IMR-90 (cell line): Measurements from ENCODE around the gene C16orf87. TPM values are rescaled to one million over a fixed set of nuclear protein-coding genes. Genes with fewer than 3 reads are reported as not detected.
A peak's percentile ranks its signal among the peaks of the same experiment; 100 is the strongest.

Experiments used
- ATAC-seq: fragments of 200-7000 bp; cut with Tn5 transposase; 2 replicates; pipeline ENCODE4 v1.9.1; 2020; ENCODE audit warnings: low read depth, mild to moderate bottlenecking, moderate library complexity
- BruUV-seq: library from RNA; stranded (reverse); fragments of 400-500 nt; replicated peaks from 2 replicates; lab custom pipeline; 2021; lab: Mats Ljungman, UMichigan
- CTCF ChIA-PET: fragments of 300-600 bp; formaldehyde crosslinking; extraction: SDS; loops from one replicate; lab custom pipeline; 2021; ENCODE audit warnings: antibody characterized with exemption; lab: Yijun Ruan, JAX
- POLR2A ChIA-PET: fragments of 300-600 bp; sonication (Branson Sonifier 250); formaldehyde crosslinking; loops from one replicate; lab custom pipeline; 2022; ENCODE audit warnings: antibody characterized with exemption; ENCODE audit not compliant: unreplicated experiment; lab: Charles Lee
- DNase-seq: peaks from one replicate; pipeline ENCODE4 v3.0.0; 2013
- H2AFZ ChIP-seq: replicated peaks from 2 replicates; pipeline ENCODE3; 2013; ENCODE audit warnings: low read length, mild to moderate bottlenecking; ENCODE audit not compliant: poor library complexity
- H2AK5ac ChIP-seq: 2 replicates; pipeline ENCODE4 v1.6.1; 2013; ENCODE audit warnings: low read depth, low read length, inconsistent platforms
- H2AK9ac ChIP-seq: replicated peaks from 2 replicates; pipeline ENCODE3; 2013; ENCODE audit warnings: mild to moderate bottlenecking, low read depth, low read length, moderate library complexity; ENCODE audit not compliant: poor library complexity
- H2BK120ac ChIP-seq: 2 replicates; pipeline ENCODE4 v1.6.1; 2013; ENCODE audit warnings: low read depth, low read length, inconsistent platforms
- H2BK15ac ChIP-seq: 3 replicates; pipeline ENCODE4 v1.6.1; 2013; ENCODE audit warnings: low read depth, low read length, inconsistent platforms
- H2BK20ac ChIP-seq: 2 replicates; pipeline ENCODE4 v1.6.1; 2013; ENCODE audit warnings: low read depth, mild to moderate bottlenecking, inconsistent platforms, low read length, moderate library complexity
- H2BK5ac ChIP-seq: 2 replicates; pipeline ENCODE4 v1.6.1; 2013; ENCODE audit warnings: mild to moderate bottlenecking, low read depth, low read length, inconsistent platforms; ENCODE audit not compliant: poor library complexity, severe bottlenecking
- H3K14ac ChIP-seq: replicated peaks from 2 replicates; pipeline ENCODE4 v1.6.1; 2013; ENCODE audit warnings: low read depth, low read length, inconsistent platforms
- H3K18ac ChIP-seq: 2 replicates; pipeline ENCODE4 v1.6.1; 2013; ENCODE audit warnings: low read depth, low read length, control low read depth
- H3K23ac ChIP-seq: 2 replicates; pipeline ENCODE4 v1.6.1; 2013; ENCODE audit warnings: low read depth, low read length, inconsistent platforms
- H3K27ac ChIP-seq: 2 replicates; pipeline ENCODE4 v1.5.1; 2013; ENCODE audit warnings: mild to moderate bottlenecking, control low read depth, low read length; ENCODE audit not compliant: insufficient read depth
- H3K27me3 ChIP-seq: 2 replicates; pipeline ENCODE4 v1.6.1; 2013; ENCODE audit warnings: low read length; ENCODE audit not compliant: control insufficient read depth, insufficient read depth
- H3K36me3 ChIP-seq: 2 replicates; pipeline ENCODE4 v1.6.1; 2013; ENCODE audit warnings: low read length, mixed read lengths; ENCODE audit not compliant: control insufficient read depth, insufficient read depth
- H3K4ac ChIP-seq: 2 replicates; pipeline ENCODE4 v1.6.1; 2013; ENCODE audit warnings: low read depth, low read length, inconsistent platforms
- H3K4me1 ChIP-seq: 2 replicates; pipeline ENCODE4 v1.6.1; 2013; ENCODE audit warnings: low read length, mixed read lengths; ENCODE audit not compliant: control insufficient read depth, insufficient read depth
- H3K4me2 ChIP-seq: 2 replicates; pipeline ENCODE4 v1.6.1; 2013; ENCODE audit warnings: low read depth, mild to moderate bottlenecking, control low read depth, low read length, moderate library complexity
- H3K4me3 ChIP-seq: 2 replicates; pipeline ENCODE4 v1.5.1; 2013; ENCODE audit warnings: low read depth, mild to moderate bottlenecking, control low read depth, low read length, moderate library complexity; ENCODE audit not compliant: insufficient read depth
- H3K56ac ChIP-seq: 2 replicates; pipeline ENCODE4 v1.6.1; 2013; ENCODE audit warnings: low read length, inconsistent platforms; ENCODE audit not compliant: insufficient read depth; ENCODE audit errors: extremely low read depth
- H3K79me1 ChIP-seq, 2 experiments: 2 replicates each; pipeline ENCODE4 v1.6.1; 2013; ENCODE audit warnings: low read length in 2 of 2, inconsistent platforms in 1 of 2, low read depth in 1 of 2
- H3K9ac ChIP-seq: 2 replicates; pipeline ENCODE4 v1.6.1; 2013; ENCODE audit warnings: low read depth, low read length, control low read depth
- H3K9me1 ChIP-seq: 2 replicates; pipeline ENCODE4 v1.6.1; 2013; ENCODE audit warnings: low read length, inconsistent platforms; ENCODE audit not compliant: insufficient read depth
- H3K9me3 ChIP-seq: 2 replicates; pipeline ENCODE4 v1.6.1; 2013; ENCODE audit warnings: low read length; ENCODE audit not compliant: control insufficient read depth, insufficient read depth
- H4K20me1 ChIP-seq: 2 replicates; pipeline ENCODE4 v1.6.1; 2013; ENCODE audit warnings: low read length, inconsistent platforms; ENCODE audit not compliant: insufficient read depth
- H4K5ac ChIP-seq: 2 replicates; pipeline ENCODE4 v1.6.1; 2013; ENCODE audit warnings: mild to moderate bottlenecking, low read depth, low read length, control low read depth
- H4K8ac ChIP-seq, 2 experiments: 2 replicates each; pipeline ENCODE4 v1.6.1; 2013; ENCODE audit warnings: low read depth in 2 of 2, low read length in 2 of 2, control low read depth in 1 of 2, inconsistent platforms in 1 of 2
- H4K91ac ChIP-seq: 2 replicates; pipeline ENCODE4 v1.6.1; 2013; ENCODE audit warnings: low read depth, low read length, inconsistent platforms; ENCODE audit not compliant: insufficient read depth
- BHLHE40 ChIP-seq: fragments of 150-350 bp; IDR thresholded peaks from 2 replicates; pipeline ENCODE4 v1.6.1; 2016; ENCODE audit warnings: mild to moderate bottlenecking, low read depth, low read length
- CHD1 ChIP-seq: IDR thresholded peaks from 2 replicates; pipeline ENCODE4 v1.6.1; 2012; ENCODE audit warnings: low read depth, low read length, improper control_type of control experiment
- NFE2L2 ChIP-seq: fragments of 150-350 bp; IDR thresholded peaks from 2 replicates; pipeline ENCODE4 v1.6.1; 2016; ENCODE audit warnings: low read depth, mild to moderate bottlenecking, low read length
- WGBS, 2 experiments: methylation state at CpG; one replicate each; pipeline versions ENCODE4 v1.1.5 to v1.1.7; 2013; ENCODE audit warnings: missing lambda C conversion rate in 2 of 2; ENCODE audit not compliant: insufficient read length in 1 of 2; ENCODE audit errors: extremely low coverage in 2 of 2; 5-methylcytosine and 5-hydroxymethylcytosine counted together
- dilution Hi-C: fragments of 300-500 bp; cut with HindIII; formaldehyde crosslinking; loops from one replicate; pipeline ENCODE4 v1.14.3; 2018; ENCODE audit warnings: low sequenced_read_pairs; ENCODE audit not compliant: unreplicated experiment
- in situ Hi-C: fragments of 300-500 bp; cut with MboI; formaldehyde crosslinking; loops from 3 replicates; pipeline ENCODE4 v1.14.3; 2019; ENCODE audit warnings: low sequenced_read_pairs, inconsistent platforms, mixed read lengths
- intact Hi-C: fragments of 100-400 bp; cut with micrococcal nuclease; formaldehyde crosslinking; loops from 2 replicates; pipeline ENCODE4 v1.10.0; 2022
- polyA plus RNA-seq, 3 experiments: library from polyadenylated mRNA; depleted of rRNA; stranded (reverse); fragments of >200 nt; gene quantifications; 2 replicates each; pipeline ENCODE4 v1.2.3, GENCODE V29; 2012; ENCODE audit warnings: low replicate concordance in 1 of 3
- total RNA-seq: library from RNA; depleted of rRNA; stranded (reverse); fragments of >200 nt; gene quantifications from 2 replicates; pipeline ENCODE4 v1.2.3, GENCODE V29; 2012
- TF ChIP-seq, protein P1 (sequence below): fragments of 150-350 bp; IDR thresholded peaks from 2 replicates; pipeline ENCODE4 v1.6.1; 2017; ENCODE audit warnings: mild to moderate bottlenecking, antibody characterized with exemption, low read length, low read depth

Gene C16orf87
- total and polyA plus RNA-seq, 2 of the 4 experiments (the other 2 are of a cell fraction), result 6.3 to 8.1 TPM

DNA sequence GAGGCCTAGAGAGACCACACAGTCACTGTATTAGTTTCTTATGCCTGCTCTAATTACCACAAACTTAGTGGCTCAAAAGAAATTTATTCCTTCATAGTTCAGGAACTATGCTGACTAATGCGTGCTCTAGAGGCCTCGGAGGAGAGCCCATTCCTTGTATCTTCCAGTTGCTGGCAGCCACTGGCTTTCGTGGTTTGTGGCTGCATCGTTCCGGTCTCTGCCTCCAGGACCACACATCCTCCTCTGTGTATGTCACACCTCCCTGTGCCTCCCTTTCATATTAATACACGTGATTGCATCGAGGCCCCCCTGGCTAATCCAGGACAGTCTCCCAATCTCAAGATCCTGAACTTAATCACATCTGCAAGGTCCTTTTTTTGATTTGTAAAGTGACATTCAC is 65.9 kb downstream of the C16orf87 start:
- CTCF ChIA-PET, result no interaction called here
- no peak overlapping the region for H2BK15ac ChIP-seq
- 62% methylated on average over 3 of the region's 7 CpGs; no CpG with 5 or more reads in 1 of the 2 experiments for WGBS, 2 experiments
- H3K9me3 ChIP-seq, result no peaks in the 10 kb centered on the region
- no peak overlapping the region for H4K5ac ChIP-seq
- H2BK20ac ChIP-seq, result no peak overlapping the region
- no TSS peak for BruUV-seq
- no peak overlapping the region for H2AFZ ChIP-seq
- intact Hi-C loops (no loop called here), dilution Hi-C loops (no loop called here), in situ Hi-C loops (no loop called here)
- no peak overlapping the region for H3K4ac ChIP-seq
- POLR2A ChIA-PET, result no interaction called here
- no peaks in the 10 kb centered on the region; the same call in 1 of the 2 replicates for H3K27me3 ChIP-seq
- no peak overlapping the region for H3K14ac ChIP-seq
- no peak overlapping the region for H3K9ac ChIP-seq
- H2BK120ac ChIP-seq, result no peak overlapping the region
- H3K79me1 ChIP-seq, result no peaks in the 10 kb centered on the region
- no peak overlapping the region for H3K56ac ChIP-seq
- H3K4me3 ChIP-seq, result no peak overlapping the region
- H4K8ac ChIP-seq, result no peak overlapping the region
- H3K4me2 ChIP-seq, result no peak overlapping the region
- H4K91ac ChIP-seq, result no peak overlapping the region
- H3K36me3 ChIP-seq, result no peaks in the 10 kb centered on the region
- H2AK5ac ChIP-seq, result no peak overlapping the region
- H3K18ac ChIP-seq, result no peak overlapping the region
- no peak overlapping the region for H3K23ac ChIP-seq
- H2BK5ac ChIP-seq, result no peak overlapping the region
- DNase-seq (peak; percentile 76), ATAC-seq (peak; percentile 93)
- H3K9me1 ChIP-seq, result no peaks in the 10 kb centered on the region
- H3K27ac ChIP-seq, result no peak overlapping the region
- no peaks in the 10 kb centered on the region for H4K20me1 ChIP-seq
- H3K4me1 ChIP-seq, result no peaks in the 10 kb centered on the region
- H2AK9ac ChIP-seq, result no peak overlapping the region
- TF ChIP-seq CHD1, result no peak
- TF ChIP-seq NFE2L2, result no peak
- TF ChIP-seq BHLHE40, result peak; percentile 10; the same call in 1 of the 2 replicates
- TF ChIP-seq, protein P1, sequence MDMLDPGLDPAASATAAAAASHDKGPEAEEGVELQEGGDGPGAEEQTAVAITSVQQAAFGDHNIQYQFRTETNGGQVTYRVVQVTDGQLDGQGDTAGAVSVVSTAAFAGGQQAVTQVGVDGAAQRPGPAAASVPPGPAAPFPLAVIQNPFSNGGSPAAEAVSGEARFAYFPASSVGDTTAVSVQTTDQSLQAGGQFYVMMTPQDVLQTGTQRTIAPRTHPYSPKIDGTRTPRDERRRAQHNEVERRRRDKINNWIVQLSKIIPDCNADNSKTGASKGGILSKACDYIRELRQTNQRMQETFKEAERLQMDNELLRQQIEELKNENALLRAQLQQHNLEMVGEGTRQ, result no peak
